Measurements from ENCODE around the gene LSM14A. TPM values are rescaled to one million over a fixed set of nuclear protein-coding genes. Genes with fewer than 3 reads are reported as not detected.

Gene LSM14A
- total and polyA plus RNA-seq, 2 of the 13 experiments (the other 11 are each of a cell fraction or from before 2014, with no cell fraction given) = 77.0 to 83.6 TPM

DNA sequence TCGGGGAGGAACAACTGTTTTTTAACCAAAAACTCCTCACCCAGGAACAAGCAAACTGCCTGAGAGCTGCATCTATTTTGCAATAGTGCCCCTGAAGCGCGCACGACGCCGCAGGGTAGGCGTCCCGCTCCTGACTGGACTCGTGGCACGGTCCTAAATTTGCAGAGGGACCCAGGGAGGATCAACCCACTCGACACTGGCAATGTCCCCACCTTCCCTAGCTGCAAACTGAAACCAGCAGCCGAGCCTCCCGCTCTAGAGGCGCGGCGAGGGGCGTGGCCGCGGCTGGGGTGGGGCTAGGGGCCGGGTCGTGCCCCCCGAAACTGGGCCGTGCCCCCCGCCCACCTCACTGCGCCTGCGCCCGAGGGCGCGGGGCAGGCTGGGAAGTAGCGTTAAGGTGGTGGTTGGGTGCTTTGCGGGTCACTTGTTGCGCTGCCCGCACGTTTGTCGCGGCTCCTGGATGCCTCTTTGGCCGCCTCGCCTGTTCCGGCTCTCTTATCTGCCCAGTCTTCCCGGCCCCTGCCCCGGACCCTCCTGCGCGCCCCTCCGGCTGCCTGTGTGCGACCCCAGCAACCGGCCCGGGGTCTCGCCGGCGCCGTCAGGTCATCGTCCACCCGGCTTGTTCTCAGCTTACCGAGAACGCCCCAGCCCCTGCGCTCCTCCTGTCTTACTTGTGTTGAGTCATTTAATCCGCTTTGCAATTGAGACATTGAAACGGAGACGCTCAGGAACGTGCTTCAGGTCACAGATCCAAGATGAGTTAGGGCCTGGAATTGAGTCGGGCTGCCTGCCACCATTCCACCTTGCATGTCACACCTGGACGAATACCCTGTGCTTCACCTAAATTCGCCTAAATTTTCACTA, 37.9 kb upstream of the LSM14A start (continued):
- TF ChIP-seq, protein P1, sequence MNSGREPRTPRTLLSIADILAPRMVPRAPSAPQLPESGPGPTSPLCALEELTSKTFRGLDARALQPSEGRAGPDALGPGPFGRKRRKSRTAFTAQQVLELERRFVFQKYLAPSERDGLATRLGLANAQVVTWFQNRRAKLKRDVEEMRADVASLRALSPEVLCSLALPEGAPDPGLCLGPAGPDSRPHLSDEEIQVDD (CRISPR knock-in tag; IDR thresholded peaks at IDR 0.05; ENCODE audit: borderline replicate concordance) = peak; percentile 58; the same call in 1 of the 2 replicates
- TF ChIP-seq SIN3B (IDR thresholded peaks at IDR 0.05; ENCODE audit: low read length) (no peak), ZNF205 (CRISPR knock-in tag; IDR thresholded peaks at IDR 0.05) (peak; percentile 68; the same call in 1 of the 2 replicates), BHLHE40 (IDR thresholded peaks at IDR 0.05; ENCODE audit: low read length) (no peak), MEIS1 (CRISPR knock-in tag; IDR thresholded peaks at IDR 0.05; ENCODE audit: borderline replicate concordance) (0 out of 2 replicates have a peak, but pooled peaks have one; percentile 66), EP300 (IDR thresholded peaks at IDR 0.05; ENCODE audit: low read depth in 2 of 2, low read length in 2 of 2) (no peak), EP300 (CRISPR knock-in tag; IDR thresholded peaks at IDR 0.05; ENCODE audit: borderline replicate concordance) (0 out of 2 replicates have a peak, but pooled peaks have one; percentile 8), NR2F1 (CRISPR knock-in tag; IDR thresholded peaks at IDR 0.05) (0 out of 4 replicates have a peak, but pooled peaks have one; percentile 7 to 19), KDM5B (CRISPR knock-in tag; IDR thresholded peaks at IDR 0.05; ENCODE audit: borderline replicate concordance) (peak; percentile 80), YEATS2 (CRISPR knock-in tag; IDR thresholded peaks at IDR 0.05; ENCODE audit: borderline replicate concordance) (peak; percentile 75; the same call in 1 of the 2 replicates), RFXAP (CRISPR knock-in tag; IDR thresholded peaks at IDR 0.05; ENCODE audit: borderline replicate concordance) (no peak; the same call in 1 of the 2 replicates), GATAD2A (CRISPR knock-in tag; IDR thresholded peaks at IDR 0.05) (no peak), HDAC2 (CRISPR knock-in tag; IDR thresholded peaks at IDR 0.05) (peak; percentile 34; the same call in 1 of the 2 replicates), PBX2 (CRISPR knock-in tag; IDR thresholded peaks at IDR 0.05) (no peak), ZNF782 (CRISPR knock-in tag; IDR thresholded peaks at IDR 0.05; ENCODE audit: borderline replicate concordance) (peak; percentile 83), FOXC1 (CRISPR knock-in tag; IDR thresholded peaks at IDR 0.05; ENCODE audit: borderline replicate concordance) (0 out of 2 replicates have a peak, but pooled peaks have one; percentile 48), MIER3 (CRISPR knock-in tag; IDR thresholded peaks at IDR 0.05; ENCODE audit: borderline replicate concordance) (no peak)
- TF ChIP-seq, protein P2, sequence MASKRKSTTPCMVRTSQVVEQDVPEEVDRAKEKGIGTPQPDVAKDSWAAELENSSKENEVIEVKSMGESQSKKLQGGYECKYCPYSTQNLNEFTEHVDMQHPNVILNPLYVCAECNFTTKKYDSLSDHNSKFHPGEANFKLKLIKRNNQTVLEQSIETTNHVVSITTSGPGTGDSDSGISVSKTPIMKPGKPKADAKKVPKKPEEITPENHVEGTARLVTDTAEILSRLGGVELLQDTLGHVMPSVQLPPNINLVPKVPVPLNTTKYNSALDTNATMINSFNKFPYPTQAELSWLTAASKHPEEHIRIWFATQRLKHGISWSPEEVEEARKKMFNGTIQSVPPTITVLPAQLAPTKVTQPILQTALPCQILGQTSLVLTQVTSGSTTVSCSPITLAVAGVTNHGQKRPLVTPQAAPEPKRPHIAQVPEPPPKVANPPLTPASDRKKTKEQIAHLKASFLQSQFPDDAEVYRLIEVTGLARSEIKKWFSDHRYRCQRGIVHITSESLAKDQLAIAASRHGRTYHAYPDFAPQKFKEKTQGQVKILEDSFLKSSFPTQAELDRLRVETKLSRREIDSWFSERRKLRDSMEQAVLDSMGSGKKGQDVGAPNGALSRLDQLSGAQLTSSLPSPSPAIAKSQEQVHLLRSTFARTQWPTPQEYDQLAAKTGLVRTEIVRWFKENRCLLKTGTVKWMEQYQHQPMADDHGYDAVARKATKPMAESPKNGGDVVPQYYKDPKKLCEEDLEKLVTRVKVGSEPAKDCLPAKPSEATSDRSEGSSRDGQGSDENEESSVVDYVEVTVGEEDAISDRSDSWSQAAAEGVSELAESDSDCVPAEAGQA (IDR thresholded peaks at IDR 0.05; ENCODE audit: low read depth) = no peak
- TF ChIP-seq, protein P2 (CRISPR knock-in tag; IDR thresholded peaks at IDR 0.05; ENCODE audit: borderline replicate concordance) = no peak
- TF ChIP-seq, protein P3, sequence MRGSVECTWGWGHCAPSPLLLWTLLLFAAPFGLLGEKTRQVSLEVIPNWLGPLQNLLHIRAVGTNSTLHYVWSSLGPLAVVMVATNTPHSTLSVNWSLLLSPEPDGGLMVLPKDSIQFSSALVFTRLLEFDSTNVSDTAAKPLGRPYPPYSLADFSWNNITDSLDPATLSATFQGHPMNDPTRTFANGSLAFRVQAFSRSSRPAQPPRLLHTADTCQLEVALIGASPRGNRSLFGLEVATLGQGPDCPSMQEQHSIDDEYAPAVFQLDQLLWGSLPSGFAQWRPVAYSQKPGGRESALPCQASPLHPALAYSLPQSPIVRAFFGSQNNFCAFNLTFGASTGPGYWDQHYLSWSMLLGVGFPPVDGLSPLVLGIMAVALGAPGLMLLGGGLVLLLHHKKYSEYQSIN (CRISPR knock-in tag; IDR thresholded peaks at IDR 0.05; ENCODE audit: borderline replicate concordance) = no peak
